ENCODE data around the gene LUZP1.

LUZP1 gene

GRCh38 chr1:23140940-23141596 is 27.6 kb downstream of the LUZP1 start:
- POLR2A ChIA-PET, result no interaction called here
- CTCF ChIA-PET, result interaction anchor here (1.2 to 1.5 kb wide), 2 partner anchors 13 to 42 kb away, joined by 3 to 4 read pairs; no protein-coding TSS in a partner anchor
- TF ChIP-seq CTCF (IDR thresholded peaks at IDR 0.05; ENCODE audit: insufficient read depth, low read length, missing control alignments), result no peak
- DNase-seq (ENCODE audit: low read depth, low spot score), result no peak
- no peak overlapping the region for H3K4me3 ChIP-seq (ENCODE audit: low read depth, low read length)

- no peak overlapping the region for H3K4me3 ChIP-seq (ENCODE audit: low read depth, low read length)
- TF ChIP-seq CTCF (IDR thresholded peaks at IDR 0.05; ENCODE audit: insufficient read depth, low read length, missing control alignments), result no peak
- no peak for DNase-seq (ENCODE audit: low read depth, low spot score)
- CTCF ChIA-PET, result interaction anchor here (0.7 to 1.0 kb wide), 2 partner anchors 24 to 50 kb away, joined by 3 to 11 read pairs; no protein-coding TSS in a partner anchor
- POLR2A ChIA-PET, result no interaction called here
These were observed 33.4 kb downstream of the LUZP1 start for GRCh38 chr1:23135268-23135667.

- no peak overlapping the region for H3K4me3 ChIP-seq (ENCODE audit: low read depth, low read length)
- TF ChIP-seq CTCF (IDR thresholded peaks at IDR 0.05; ENCODE audit: insufficient read depth, low read length, missing control alignments), result no peak
- ChIA-PET CTCF (interaction anchor here (3.3 kb wide), 1 partner anchor 35 kb away, joined by 9 read pairs; no protein-coding TSS in a partner anchor), POLR2A (no interaction called here)
- no peak for DNase-seq (ENCODE audit: low read depth, low spot score)
These were observed 34.6 kb downstream of the LUZP1 start for GRCh38 chr1:23134055-23134454.

- ChIA-PET POLR2A (no interaction called here), CTCF (interaction anchor here (1.1 to 3.3 kb wide), 3 partner anchors 10 to 51 kb away, joined by 3 to 10 read pairs (median 9); no protein-coding TSS in a partner anchor)
- no peak overlapping the region for H3K4me3 ChIP-seq (ENCODE audit: low read depth, low read length)
These were observed 35.1 kb downstream of the LUZP1 start for GRCh38 chr1:23133587-23133986.

GRCh38 chr1:23132033-23132432 is 36.6 kb downstream of the LUZP1 start:
- H3K4me3 ChIP-seq (ENCODE audit: low read depth, low read length), result no peak overlapping the region
- no peak for DNase-seq (ENCODE audit: low read depth, low spot score)
- TF ChIP-seq CTCF (IDR thresholded peaks at IDR 0.05; ENCODE audit: insufficient read depth, low read length, missing control alignments), result no peak
- ChIA-PET POLR2A (no interaction called here), CTCF (interaction anchor here (0.9 to 3.3 kb wide), 4 partner anchors 28 to 52 kb away, joined by 3 to 10 read pairs (median 6); no protein-coding TSS in a partner anchor)

More at GRCh38 chr1:23133587-23133986, 35.1 kb downstream of the LUZP1 start:
- no peak for TF ChIP-seq CTCF (IDR thresholded peaks at IDR 0.05; ENCODE audit: insufficient read depth, low read length, missing control alignments)
- no peak for DNase-seq (ENCODE audit: low read depth, low spot score)

- POLR2A ChIA-PET, result no interaction called here
These were observed 38.8 kb downstream of the LUZP1 start for GRCh38 chr1:23129846-23130245.

More at GRCh38 chr1:23129846-23130245, 38.8 kb downstream of the LUZP1 start:
- no peak for DNase-seq (ENCODE audit: low read depth, low spot score)
- TF ChIP-seq CTCF (IDR thresholded peaks at IDR 0.05; ENCODE audit: insufficient read depth, low read length, missing control alignments), result no peak
- H3K4me3 ChIP-seq (ENCODE audit: low read depth, low read length), result no peak overlapping the region
- CTCF ChIA-PET, result no interaction called here

All from AG04449 (cell line).